Sigmoid colon (tissue), 4 donors: ENCODE measurements around the gene CFAP20DC.

ENCODE experiments used
- CTCF ChIP-seq, 4 experiments: fragments of 450-650 bp in 3 of 4; fragments of 200-600 bp in 1 of 4; IDR thresholded peaks; one replicate each; pipeline ENCODE4 v1.5.1; 2016 to 2019; ENCODE audit warnings: antibody characterized with exemption in 4 of 4, mild to moderate bottlenecking in 3 of 4, moderate library complexity in 2 of 4
- EP300 ChIP-seq, 4 donors: sonication (generic); formaldehyde crosslinking; IDR thresholded peaks; one replicate each; pipeline ENCODE4 v1.6.1; 2017; ENCODE audit warnings: antibody characterized with exemption in 4 of 4
- POLR2A ChIP-seq, 2 donors: fragments of 450-650 bp; IDR thresholded peaks; one replicate each; pipeline ENCODE4 v1.6.1; 2016; ENCODE audit warnings: antibody characterized with exemption in 2 of 2, mild to moderate bottlenecking in 2 of 2, moderate library complexity in 2 of 2
- POLR2AphosphoS5 ChIP-seq, 4 donors: sonication (generic); formaldehyde crosslinking; IDR thresholded peaks; one replicate each; pipeline ENCODE4 v1.6.1; 2017; ENCODE audit warnings: antibody characterized with exemption in 4 of 4

GRCh38 chr3:58766587-58767282 is 283.1 kb downstream of the CFAP20DC start:
- no peak for TF ChIP-seq POLR2AphosphoS5 (IDR thresholded peaks at IDR 0.05)
- TF ChIP-seq CTCF (IDR thresholded peaks at IDR 0.05), result no peak
- no peak for TF ChIP-seq POLR2A (IDR thresholded peaks at IDR 0.05)
- TF ChIP-seq EP300 (IDR thresholded peaks at IDR 0.05), result no peak
